GM06990 (cell line): ENCODE data around the gene ETV3.

Source experiments
- DNase-seq: peaks from one replicate; pipeline ENCODE4 v3.0.0-alpha.2; 2011; ENCODE audit not compliant: insufficient read length; ENCODE audit errors: extremely low read depth
- H3K27me3 ChIP-seq: replicated peaks from 2 replicates; pipeline ENCODE4 v1.6.0; 2011; ENCODE audit warnings: low read length; ENCODE audit not compliant: control insufficient read depth, insufficient read depth
- H3K36me3 ChIP-seq: 2 replicates; pipeline ENCODE4 v1.5.1; 2011; ENCODE audit warnings: low read length; ENCODE audit not compliant: control insufficient read depth, insufficient read depth
- H3K4me3 ChIP-seq: replicated peaks from 2 replicates; pipeline ENCODE4 v1.5.1; 2011; ENCODE audit warnings: low read depth, mild to moderate bottlenecking, control low read depth, low read length
- CTCF ChIP-seq: IDR thresholded peaks from 2 replicates; pipeline ENCODE4 v1.5.1; 2011; ENCODE audit warnings: low read length, control low read depth, mild to moderate bottlenecking, inconsistent platforms; ENCODE audit not compliant: insufficient read depth, poor library complexity, severe bottlenecking

ETV3 gene

GRCh38 chr1:157116737-157117103 is 21.5 kb downstream of the ETV3 start:
- no peak for TF ChIP-seq CTCF

GRCh38 chr1:157115851-157116736 is 22.1 kb downstream of the ETV3 start:
- no peaks in the 10 kb centered on the region for H3K36me3 ChIP-seq
- TF ChIP-seq CTCF = no peak
- no peak for DNase-seq
- no peak overlapping the region for H3K4me3 ChIP-seq
- H3K27me3 ChIP-seq = no peaks in the 10 kb centered on the region

More at GRCh38 chr1:157116737-157117103, 21.5 kb downstream of the ETV3 start:
- DNase-seq = no peak
- Histone ChIP-seq H3K36me3 (no peaks in the 10 kb centered on the region), H3K4me3 (no peak overlapping the region), H3K27me3 (no peaks in the 10 kb centered on the region)

GRCh38 chr1:157115429-157115838 is 22.8 kb downstream of the ETV3 start:
- DNase-seq = no peak
- Histone ChIP-seq H3K4me3 (no peak overlapping the region), H3K27me3 (no peaks in the 10 kb centered on the region), H3K36me3 (no peaks in the 10 kb centered on the region)
- no peak for TF ChIP-seq CTCF

- Histone ChIP-seq H3K27me3 (no peaks in the 10 kb centered on the region), H3K36me3 (no peaks in the 10 kb centered on the region), H3K4me3 (no peak overlapping the region)
- no peak for DNase-seq
- TF ChIP-seq CTCF = no peak
These were observed 23.7 kb downstream of the ETV3 start for GRCh38 chr1:157114183-157115121.

- no peak overlapping the region for H3K4me3 ChIP-seq
These were observed 24.6 kb downstream of the ETV3 start for GRCh38 chr1:157113631-157114030.

More at GRCh38 chr1:157113631-157114030, 24.6 kb downstream of the ETV3 start:
- TF ChIP-seq CTCF = no peak
- H3K36me3 ChIP-seq = no peaks in the 10 kb centered on the region
- no peak for DNase-seq
- H3K27me3 ChIP-seq = no peaks in the 10 kb centered on the region
